HepG2 (cell line): ENCODE data around the gene OR8B8. TPM values are rescaled to one million over a fixed set of nuclear protein-coding genes. Genes with fewer than 3 reads are reported as not detected.

Source experiments
- ATAC-seq: fragments of 200-7000 bp; cut with Tn5 transposase; 3 replicates; pipeline ENCODE4 v1.9.1; 2020; ENCODE audit warnings: mild to moderate bottlenecking, moderate library complexity
- BruUV-seq: library from RNA; stranded (reverse); fragments of 400-500 nt; replicated peaks from 2 replicates; lab custom pipeline; 2021; lab: Mats Ljungman, UMichigan
- CTCF ChIA-PET: fragments of 300-600 bp; formaldehyde crosslinking; extraction: SDS; loops from one replicate; lab custom pipeline; 2021; ENCODE audit warnings: low total read pairs, inconsistent platforms, low intra/inter-chr PET ratio; lab: Yijun Ruan, JAX
- POLR2A ChIA-PET: fragments of 350-600 bp; sonication (Branson Sonifier 250); formaldehyde crosslinking; loops from one replicate; lab custom pipeline; 2020; ENCODE audit warnings: antibody characterized with exemption, inconsistent platforms; lab: Yijun Ruan, JAX
- DNase-seq: peaks from one replicate; pipeline ENCODE4 v3.0.0-alpha.2; 2015; ENCODE audit warnings: low spot score
- FAIRE-seq: peaks from 3 replicates; lab custom pipeline; 2011; peaks lifted over from hg19 to GRCh38; lab: Jason Lieb, UNC
- H2AFZ ChIP-seq: one replicate; pipeline ENCODE4 v1.6.1; 2011; ENCODE audit warnings: low read length, inconsistent platforms
- H3K27ac ChIP-seq: fragments of 300-600 bp; 3 replicates; pipeline ENCODE4 v1.8.0; 2011; ENCODE audit warnings: mixed run types, mild to moderate bottlenecking, mixed read lengths, low read length, inconsistent platforms; ENCODE audit not compliant: insufficient read depth; ENCODE audit errors: extremely low read length
- H3K27me3 ChIP-seq, 2 experiments: fragments of 200-600 bp in 1 of 2; 2 replicates in 1 of 2; 3 replicates in 1 of 2; pipeline versions ENCODE4 v1.6.0 to v1.8.0; 2011; ENCODE audit warnings: low read length in 2 of 2, mild to moderate bottlenecking in 2 of 2, moderate library complexity in 2 of 2, inconsistent platforms in 1 of 2; ENCODE audit not compliant: insufficient read depth in 2 of 2, control insufficient read depth in 1 of 2
- H3K36me3 ChIP-seq, 2 experiments: fragments of 200-600 bp in 1 of 2; replicated peaks in 1 of 2; 2 replicates in 1 of 2; 3 replicates in 1 of 2; pipeline versions ENCODE4 v1.5.1 to v1.8.0; 2011; ENCODE audit warnings: low read length in 2 of 2, inconsistent platforms in 1 of 2; ENCODE audit not compliant: insufficient read depth in 2 of 2, control insufficient read depth in 1 of 2
- H3K4me1 ChIP-seq: 2 replicates; pipeline ENCODE4 v1.5.1; 2012; ENCODE audit warnings: low read length, inconsistent platforms; ENCODE audit not compliant: insufficient read depth
- H3K4me2 ChIP-seq: 2 replicates; pipeline ENCODE4 v1.6.0; 2011; ENCODE audit warnings: low read depth, low read length, inconsistent platforms
- H3K4me3 ChIP-seq, 3 experiments: fragments of 200-600 bp in 1 of 3; sonication (generic), shearing (Covaris generic) in 1 of 3; replicated peaks in 1 of 3; 2 replicates each; pipeline ENCODE4 v1.5.1; 2011 to 2016; ENCODE audit warnings: low read length in 3 of 3, inconsistent platforms in 2 of 3, low read depth in 2 of 3, mild to moderate bottlenecking in 2 of 3, control low read depth in 1 of 3, mixed read lengths in 1 of 3; ENCODE audit not compliant: insufficient read depth in 1 of 3
- H3K79me2 ChIP-seq: one replicate; pipeline ENCODE4 v1.6.1; 2011; ENCODE audit warnings: low read length, inconsistent platforms; ENCODE audit not compliant: insufficient read depth
- H3K9ac ChIP-seq: 2 replicates; pipeline ENCODE4 v1.6.0; 2011; ENCODE audit warnings: mild to moderate bottlenecking, low read depth, low read length, inconsistent platforms; ENCODE audit not compliant: insufficient read depth
- H3K9me3 ChIP-seq: 2 replicates; pipeline ENCODE4 v1.5.1; 2012; ENCODE audit warnings: mild to moderate bottlenecking, low read length
- H4K20me1 ChIP-seq: 2 replicates; pipeline ENCODE4 v1.6.0; 2011; ENCODE audit warnings: inconsistent platforms, mild to moderate bottlenecking, low read length, moderate library complexity; ENCODE audit not compliant: insufficient read depth
- BCLAF1 ChIP-seq: fragments of 450-650 bp; IDR thresholded peaks from 2 replicates; pipeline ENCODE4 v1.6.1; 2017; ENCODE audit warnings: mild to moderate bottlenecking
- ESRRA ChIP-seq: sonication (generic); formaldehyde crosslinking; IDR thresholded peaks from 2 replicates; pipeline ENCODE4 v1.5.1; 2020; ENCODE audit warnings: mild to moderate bottlenecking, low read depth, missing genetic modification reagents
- PREB ChIP-seq: sonication (generic); formaldehyde crosslinking; IDR thresholded peaks from 2 replicates; pipeline ENCODE4 v1.4.0; 2020; ENCODE audit warnings: missing genetic modification reagents
- TCF7L2 ChIP-seq: IDR thresholded peaks from 2 replicates; pipeline ENCODE4 v1.6.1; 2011; ENCODE audit warnings: mild to moderate bottlenecking, low read depth, low read length, moderate library complexity
- ZSCAN9 ChIP-seq: IDR thresholded peaks from 2 replicates; pipeline ENCODE4 v1.6.1; 2016; ENCODE audit warnings: borderline replicate concordance
- WGBS: methylation state at CpG from one replicate; pipeline ENCODE4 v1.1.6; 2017; ENCODE audit warnings: low lambda C conversion rate; 5-methylcytosine and 5-hydroxymethylcytosine counted together
- in situ Hi-C: cut with HindIII; loops from 2 replicates; pipeline ENCODE4 v1.10.0; 2017; ENCODE audit warnings: low pct_unique_long_range_greater_than_20kb; ENCODE audit not compliant: extremely low pct_ligation_motif_present
- intact Hi-C: fragments of 100-400 bp; cut with micrococcal nuclease; formaldehyde crosslinking; loops from one replicate; pipeline ENCODE4 v1.10.0; 2022; ENCODE audit not compliant: unreplicated experiment
- polyA plus RNA-seq, 8 experiments: library from polyadenylated mRNA; depleted of rRNA in 3 of 8; stranded (reverse) in 7 of 8; unstranded in 1 of 8; fragments of >200 nt; fragmentation: Illumina TruSeq in 4 of 8; extraction: Trizol in 4 of 8; gene quantifications; 2 replicates each; pipeline versions ENCODE4 v1.2.1 to v1.2.3, GENCODE V29; 2011 to 2016; ENCODE audit warnings: low read depth in 4 of 8, missing spikeins in 1 of 8, mixed read lengths in 1 of 8; ENCODE audit not compliant: insufficient read depth in 1 of 8
- total RNA-seq, 5 experiments: library from RNA; depleted of rRNA; stranded (reverse); fragments of >200 nt; fragmentation: Illumina TruSeq; extraction: Trizol; gene quantifications; 2 replicates each; pipeline ENCODE4 v1.2.3, GENCODE V29; 2016; ENCODE audit warnings: low read depth in 1 of 5

OR8B8 gene
- total and polyA plus RNA-seq, 2 of the 13 experiments (the other 11 are each of a cell fraction or from before 2014, with no cell fraction given): not detected

GRCh38 chr11:124441519-124441918, 4.0 kb downstream of the OR8B8 start:
- WGBS: 3% methylated on average over 5 of the region's 7 CpGs
- in situ Hi-C loops: no loop called here
- Histone ChIP-seq H3K79me2 (no peaks in the 10 kb centered on the region), H3K4me1 (no peaks in the 10 kb centered on the region), H3K27me3 (0 out of 5 replicates have a peak, but pooled peaks cover 0 to 7% of the 10 kb centered on the region in 2 experiments), H3K9me3 (no peaks in the 10 kb centered on the region), H3K4me2 (no peak overlapping the region), H3K9ac (no peak overlapping the region), H3K27ac (no peak overlapping the region), H3K36me3 (no peaks in the 10 kb centered on the region), H2AFZ (no peak overlapping the region), H4K20me1 (no peaks in the 10 kb centered on the region), H3K4me3 (no peak overlapping the region)
- intact Hi-C loops: no loop called here
- CTCF ChIA-PET: no interaction called here
- BruUV-seq: no TSS peak
- POLR2A ChIA-PET: no interaction called here
- TF ChIP-seq TCF7L2 (no peak), ESRRA (no peak), ZSCAN9 (CRISPR knock-in tag) (no peak), BCLAF1 (no peak)
- DNase-seq (no peak), FAIRE-seq (no peak), ATAC-seq (no peak)

- no peak overlapping the region for H3K9ac ChIP-seq
- no peak overlapping the region for H3K4me3 ChIP-seq
- ChIA-PET CTCF (no interaction called here), POLR2A (no interaction called here)
- intact Hi-C loops (no loop called here), in situ Hi-C loops (no loop called here)
- no peaks in the 10 kb centered on the region for H4K20me1 ChIP-seq
- H3K79me2 ChIP-seq: no peaks in the 10 kb centered on the region
- H3K9me3 ChIP-seq: no peaks in the 10 kb centered on the region
- no peak overlapping the region for H2AFZ ChIP-seq
- 0 out of 5 replicates have a peak, but pooled peaks cover 0 to 7% of the 10 kb centered on the region in 2 experiments for H3K27me3 ChIP-seq
- H3K4me2 ChIP-seq: no peak overlapping the region
- H3K4me1 ChIP-seq: no peaks in the 10 kb centered on the region
- no peaks in the 10 kb centered on the region for H3K36me3 ChIP-seq
- no TSS peak for BruUV-seq
- WGBS: 0% methylated on average over 5 of the region's 5 CpGs
- no peak for FAIRE-seq
- no peak for DNase-seq
- no peak for TF ChIP-seq PREB
- no peak for ATAC-seq
- H3K27ac ChIP-seq: no peak overlapping the region
These were observed 4.4 kb downstream of the OR8B8 start for GRCh38 chr11:124441081-124441480.
